Adrenal gland (tissue), 12 donors: Measurements from ENCODE around the gene THY1. TPM values are rescaled to one million over a fixed set of nuclear protein-coding genes. Genes with fewer than 3 reads are reported as not detected.

Source experiments
- DNase-seq, 7 donors: peaks; one replicate each; pipeline ENCODE4 v3.0.0-alpha.2; 2019 to 2020
- H3K27ac ChIP-seq, 5 donors: fragments of 200-600 bp; sonication (generic) in 4 of 5; 1 replicate in 3 of 5; 2 replicates in 2 of 5; pipeline versions ENCODE4 v1.5.1 to v1.8.0; 2016 to 2020; ENCODE audit warnings: mild to moderate bottlenecking in 1 of 5
- H3K27me3 ChIP-seq: fragments of 200-600 bp; 2 replicates; pipeline ENCODE4 v1.8.0; 2021
- H3K36me3 ChIP-seq, 2 donors: fragments of 200-600 bp; replicated peaks in 1 of 2; 1 replicate in 1 of 2; 2 replicates in 1 of 2; pipeline versions ENCODE4 v1.5.1 to v1.8.0; 2018 to 2022
- H3K4me1 ChIP-seq, 2 donors: fragments of 200-600 bp; replicated peaks in 1 of 2; 1 replicate in 1 of 2; 2 replicates in 1 of 2; pipeline versions ENCODE4 v1.5.1 to v1.8.0; 2018 to 2021
- H3K4me3 ChIP-seq, 4 donors: fragments of 200-600 bp; sonication (generic) in 3 of 4; one replicate each; pipeline ENCODE4 v1.5.1; 2016 to 2018
- H3K9me3 ChIP-seq, 3 donors: fragments of 200-600 bp; sonication (generic) in 1 of 3; replicated peaks in 1 of 3; 1 replicate in 2 of 3; 2 replicates in 1 of 3; pipeline versions ENCODE4 v1.5.1 to v1.8.0; 2016 to 2021
- CTCF ChIP-seq, 6 experiments: fragments of 450-650 bp in 4 of 6; fragments of 200-600 bp in 2 of 6; sonication (generic) in 1 of 6; IDR thresholded peaks; 1 replicate in 5 of 6; 2 replicates in 1 of 6; pipeline versions ENCODE4 v1.5.1 to v1.8.0; 2016 to 2021; ENCODE audit warnings: antibody characterized with exemption in 6 of 6, mild to moderate bottlenecking in 2 of 6, moderate library complexity in 1 of 6
- POLR2A ChIP-seq, 2 donors: fragments of 450-650 bp; IDR thresholded peaks; one replicate each; pipeline ENCODE4 v1.6.1; 2017; ENCODE audit warnings: antibody characterized with exemption in 2 of 2, mild to moderate bottlenecking in 2 of 2, moderate library complexity in 1 of 2
- WGBS, 4 donors: extraction: QIAGEN DNeasy Blood & Tissue Kit in 2 of 4; methylation state at CpG; one replicate each; pipeline versions ENCODE4 v1.1.5 to v1.1.7; 2013 to 2017; 5-methylcytosine and 5-hydroxymethylcytosine counted together
- intact Hi-C, 2 donors: fragments of 100-400 bp; cut with DNase I; formaldehyde crosslinking; loops; one replicate each; pipeline versions ENCODE4 v1.14.1 to v1.15.0; 2022 to 2023
- polyA plus RNA-seq, 3 donors: library from polyadenylated mRNA; stranded (reverse); fragments of 200-250 nt in 2 of 3; fragments of 350-450 nt in 1 of 3; fragmentation: Illumina TruSeq in 1 of 3; extraction: RNeasy Lipid Tissue Mini Kit (QIAGEN cat#74804) in 1 of 3; gene quantifications; one replicate each; pipeline ENCODE4 v1.2.3, GENCODE V29; 2013 to 2014
- total RNA-seq, 9 donors: library from RNA; depleted of rRNA in 4 of 9; stranded (reverse); fragments of >200 nt in 4 of 9; fragments of 120-200 nt in 1 of 9; fragmentation: NEBNext Ultra II Directional in 1 of 9; extraction: Animal tissue kit (Norgen Biotek cat#: 25700) in 1 of 9; gene quantifications; one replicate each; pipeline versions ENCODE4 v1.1.0 to v1.2.4, GENCODE V29; 2013 to 2023
- donor health status: healthy with polysubstance abuse.
- donor health status: Bipolar disorder and iron deficiency.
- donor health status: DM: yes; HTN: yes; CAD: no.
- donor health status: DM: no; HTN: no; CAD: no.
- donor health status: DM: no; HTN: no; CAD: no.
- donor health status: DM: yes; HTN: yes; CAD: no.

The THY1 gene
- total and polyA plus RNA-seq, 12 donors, result 4.5 to 38.7 (median 18.2) TPM

GRCh38 chr11:119421351-119421750 lies 1.6 kb downstream of the THY1 start:
- no peak overlapping the region for H3K4me3 ChIP-seq
- TF ChIP-seq CTCF (IDR thresholded peaks at IDR 0.05), result no peak
- TF ChIP-seq POLR2A (IDR thresholded peaks at IDR 0.05), result no peak
- no peak overlapping the region for H3K27ac ChIP-seq
- H3K9me3 ChIP-seq, result no peaks in the 10 kb centered on the region
- 23 to 29% (median 27%) methylated on average over 8 of the region's 8 CpGs for WGBS, 4 donors
- intact Hi-C loops, result no loop called here
- peaks cover 21% of the 10 kb centered on the region for H3K27me3 ChIP-seq
- DNase-seq, result no peak
- no peaks in the 10 kb centered on the region for H3K36me3 ChIP-seq
- no peaks in the 10 kb centered on the region for H3K4me1 ChIP-seq

DNA sequence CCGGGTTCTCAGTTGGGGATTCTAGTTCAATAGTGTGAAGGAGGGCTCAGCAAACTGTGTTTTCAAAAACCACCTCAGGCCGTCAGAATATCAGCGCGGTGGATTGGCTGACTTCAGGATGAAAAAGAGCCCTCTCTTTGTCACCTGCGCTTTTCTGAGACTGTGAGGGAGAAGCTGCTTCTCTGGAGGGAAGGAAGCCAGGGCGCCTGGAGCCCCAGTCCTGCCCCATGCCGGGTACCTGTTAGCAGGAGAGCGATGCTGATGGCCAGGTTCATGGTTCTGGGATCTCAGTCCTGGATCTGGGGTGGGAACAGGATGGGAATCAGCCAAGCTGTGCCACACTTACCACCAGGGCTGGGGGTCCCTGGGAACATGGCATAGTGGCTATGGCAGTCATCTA lies 2.3 kb downstream of the THY1 start:
- TF ChIP-seq POLR2A (IDR thresholded peaks at IDR 0.05), result no peak
- TF ChIP-seq CTCF (IDR thresholded peaks at IDR 0.05), result no peak
- no peaks in the 10 kb centered on the region for H3K36me3 ChIP-seq
- no peaks in the 10 kb centered on the region for H3K4me1 ChIP-seq
- no peak overlapping the region for H3K27ac ChIP-seq
- no peak overlapping the region for H3K4me3 ChIP-seq
- DNase-seq, result no peak
- no peaks in the 10 kb centered on the region for H3K9me3 ChIP-seq
- 81 to 87% (median 85%) methylated on average over 7 to 8 of the region's 8 CpGs for WGBS, 4 donors
- H3K27me3 ChIP-seq, result peaks cover 21% of the 10 kb centered on the region
- intact Hi-C loops, result no loop called here

DNA sequence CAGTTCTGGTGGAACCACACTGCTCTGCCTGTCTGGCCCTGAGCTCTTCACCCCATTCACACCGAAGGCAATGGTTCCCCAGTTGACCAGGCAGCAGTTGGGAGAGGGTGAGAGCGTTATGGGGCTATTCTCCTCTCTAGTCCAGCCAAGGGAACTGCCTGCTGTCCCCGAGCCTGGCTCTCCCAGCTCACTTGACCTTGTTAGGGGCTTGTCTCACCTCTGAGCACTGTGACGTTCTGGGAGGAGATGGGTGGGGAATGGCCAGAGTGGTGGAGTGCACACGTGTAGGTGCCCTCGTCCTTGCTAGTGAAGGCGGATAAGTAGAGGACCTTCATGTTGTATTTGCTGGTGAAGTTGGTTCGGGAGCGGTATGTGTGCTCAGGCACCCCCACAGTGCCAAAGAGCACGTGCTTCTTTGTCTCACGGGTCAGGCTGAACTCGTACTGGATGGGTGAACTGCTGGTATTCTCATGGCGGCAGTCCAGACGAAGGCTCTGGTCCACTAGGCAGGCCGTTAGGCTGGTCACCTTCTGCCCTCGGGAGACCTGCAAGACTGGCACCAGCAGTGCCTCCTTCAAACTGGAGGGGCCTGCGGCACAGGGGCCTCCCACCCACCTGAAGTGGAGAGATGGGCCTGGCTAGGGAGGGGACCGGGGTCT lies 3.0 kb downstream of the THY1 start:
- DNase-seq, result no peak
- TF ChIP-seq CTCF (IDR thresholded peaks at IDR 0.05), result no peak
- TF ChIP-seq POLR2A (IDR thresholded peaks at IDR 0.05), result no peak
- no peaks in the 10 kb centered on the region for H3K36me3 ChIP-seq
- no peak overlapping the region for H3K4me3 ChIP-seq
- no peak overlapping the region for H3K27ac ChIP-seq
- WGBS, 4 donors, result 76 to 84% (median 83%) methylated on average over 9 to 18 of the region's 18 CpGs
- H3K27me3 ChIP-seq, result peaks cover 21% of the 10 kb centered on the region
- H3K4me1 ChIP-seq, result no peaks in the 10 kb centered on the region
- no peaks in the 10 kb centered on the region for H3K9me3 ChIP-seq
- intact Hi-C loops, result no loop called here

DNA sequence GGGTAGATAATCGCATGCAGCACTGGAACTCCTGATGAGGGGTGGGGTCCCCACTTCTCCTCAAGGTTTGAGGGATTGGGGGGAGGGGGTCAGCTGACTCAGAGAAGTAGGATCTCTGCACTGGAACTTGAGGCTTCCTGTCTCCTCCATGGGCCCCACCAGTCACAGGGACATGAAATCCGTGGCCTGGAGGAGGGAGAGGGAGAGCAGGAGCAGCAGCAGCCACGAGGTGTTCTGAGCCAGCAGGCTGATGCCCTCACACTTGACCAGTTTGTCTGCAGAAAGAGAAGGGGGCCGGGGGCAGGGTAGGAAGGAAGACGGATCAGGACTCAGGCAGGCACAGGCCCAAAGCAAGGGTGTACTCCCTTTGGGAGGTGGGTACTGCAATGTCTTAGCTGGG lies 3.7 kb downstream of the THY1 start:
- intact Hi-C loops, result no loop called here
- Histone ChIP-seq H3K4me1 (no peaks in the 10 kb centered on the region), H3K27me3 (peaks cover 21% of the 10 kb centered on the region)

More for the DNA sequence above, 3.7 kb downstream of the THY1 start:
- 86 to 93% (median 91%) methylated on average over 5 of the region's 5 CpGs for WGBS, 4 donors
- H3K27ac ChIP-seq, result no peak overlapping the region
- no peak overlapping the region for H3K4me3 ChIP-seq
- no peak for TF ChIP-seq CTCF (IDR thresholded peaks at IDR 0.05)
- no peak for TF ChIP-seq POLR2A (IDR thresholded peaks at IDR 0.05)
- DNase-seq, result no peak
- H3K36me3 ChIP-seq, result no peaks in the 10 kb centered on the region
- no peaks in the 10 kb centered on the region for H3K9me3 ChIP-seq
